ENCODE measurements around the gene TMEM233. TPM values are rescaled to one million over a fixed set of nuclear protein-coding genes. Genes with fewer than 3 reads are reported as not detected.

The TMEM233 gene
- total RNA-seq, 1 donor from 2014 or later, result not detected

DNA sequence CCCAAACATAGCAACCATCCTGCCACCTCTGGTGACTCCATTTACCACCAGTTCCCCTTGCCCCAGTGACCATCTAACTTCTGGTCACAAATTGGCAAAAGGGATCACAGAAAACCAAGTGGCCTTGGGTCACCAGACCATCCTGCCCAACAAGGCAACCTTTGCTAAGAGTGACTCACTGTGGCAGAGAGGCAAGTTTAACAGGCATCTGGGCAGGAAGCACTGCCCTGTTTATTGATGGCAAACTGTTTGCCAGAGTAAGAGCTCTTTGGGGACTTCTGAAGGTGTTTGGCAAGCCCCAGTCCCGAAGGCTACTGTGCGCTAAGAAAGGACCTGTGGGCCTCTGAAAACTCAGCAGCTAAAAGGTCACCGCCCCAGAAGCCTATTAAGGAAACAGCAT is 28.2 kb upstream of the TMEM233 start:
- no peaks in the 10 kb centered on the region for H3K36me3 Mint-ChIP-seq (ENCODE audit: insufficient read depth)
- no peaks in the 10 kb centered on the region for H3K4me1 Mint-ChIP-seq (ENCODE audit: low read depth)
- H3K9me3 Mint-ChIP-seq (ENCODE audit: low read depth), result no peaks in the 10 kb centered on the region
- peaks cover 3% of the 10 kb centered on the region for H3K27me3 Mint-ChIP-seq
- TF ChIP-seq, protein P1, sequence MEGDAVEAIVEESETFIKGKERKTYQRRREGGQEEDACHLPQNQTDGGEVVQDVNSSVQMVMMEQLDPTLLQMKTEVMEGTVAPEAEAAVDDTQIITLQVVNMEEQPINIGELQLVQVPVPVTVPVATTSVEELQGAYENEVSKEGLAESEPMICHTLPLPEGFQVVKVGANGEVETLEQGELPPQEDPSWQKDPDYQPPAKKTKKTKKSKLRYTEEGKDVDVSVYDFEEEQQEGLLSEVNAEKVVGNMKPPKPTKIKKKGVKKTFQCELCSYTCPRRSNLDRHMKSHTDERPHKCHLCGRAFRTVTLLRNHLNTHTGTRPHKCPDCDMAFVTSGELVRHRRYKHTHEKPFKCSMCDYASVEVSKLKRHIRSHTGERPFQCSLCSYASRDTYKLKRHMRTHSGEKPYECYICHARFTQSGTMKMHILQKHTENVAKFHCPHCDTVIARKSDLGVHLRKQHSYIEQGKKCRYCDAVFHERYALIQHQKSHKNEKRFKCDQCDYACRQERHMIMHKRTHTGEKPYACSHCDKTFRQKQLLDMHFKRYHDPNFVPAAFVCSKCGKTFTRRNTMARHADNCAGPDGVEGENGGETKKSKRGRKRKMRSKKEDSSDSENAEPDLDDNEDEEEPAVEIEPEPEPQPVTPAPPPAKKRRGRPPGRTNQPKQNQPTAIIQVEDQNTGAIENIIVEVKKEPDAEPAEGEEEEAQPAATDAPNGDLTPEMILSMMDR (IDR thresholded peaks at IDR 0.05; ENCODE audit: unreplicated experiment), result no peak
- H3K4me3 Mint-ChIP-seq (ENCODE audit: low read depth), result no peak overlapping the region
- no peak for DNase-seq (ENCODE audit: low spot score, unreplicated experiment)
- H3K27ac Mint-ChIP-seq, result no peak overlapping the region

DNA sequence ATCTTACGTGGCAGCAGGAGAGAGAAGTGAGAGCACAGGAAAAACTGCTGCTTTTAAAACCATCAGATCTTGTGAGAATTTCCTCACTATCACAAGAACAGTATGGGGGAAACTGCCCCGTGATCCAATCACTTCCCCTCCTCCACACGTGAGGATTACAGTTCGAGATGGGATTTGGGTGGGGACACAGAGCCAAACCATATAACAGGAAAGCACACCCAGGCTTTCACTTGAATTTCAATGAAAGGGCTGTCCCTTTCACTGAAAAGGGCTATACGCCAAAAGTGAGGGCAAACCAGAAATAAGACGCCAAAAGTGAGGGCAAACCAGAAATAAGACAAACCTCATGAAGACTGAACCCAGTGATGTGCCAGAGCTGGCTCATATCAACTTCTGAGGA is 22.8 kb upstream of the TMEM233 start:
- Mint-ChIP-seq H3K4me1 (ENCODE audit: low read depth) (no peaks in the 10 kb centered on the region), H3K4me3 (ENCODE audit: low read depth) (no peak overlapping the region), H3K27me3 (peaks cover 14% of the 10 kb centered on the region), H3K36me3 (ENCODE audit: insufficient read depth) (no peaks in the 10 kb centered on the region), H3K27ac (no peak overlapping the region), H3K9me3 (ENCODE audit: low read depth) (no peaks in the 10 kb centered on the region)
- no peak for DNase-seq (ENCODE audit: low spot score, unreplicated experiment)
- TF ChIP-seq, protein P1 (IDR thresholded peaks at IDR 0.05; ENCODE audit: unreplicated experiment), result no peak

DNA sequence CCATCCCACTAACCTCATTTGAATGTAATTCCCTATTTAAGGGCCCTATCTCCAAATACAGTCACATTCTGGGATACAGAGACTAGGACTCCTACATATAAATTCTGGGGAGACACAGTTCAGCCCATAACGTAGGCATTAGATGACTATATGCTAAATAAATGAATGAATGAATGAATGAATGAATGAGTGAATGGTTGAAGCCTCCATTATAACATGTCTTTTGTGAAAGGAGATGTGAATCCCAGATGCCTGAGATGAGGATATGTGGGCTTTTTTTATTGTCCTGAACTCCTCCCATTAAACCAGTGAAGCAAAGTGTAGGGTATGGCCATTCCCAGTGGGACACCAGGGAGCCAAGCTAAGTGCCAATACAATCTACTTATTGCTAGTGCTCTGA is 20.5 kb upstream of the TMEM233 start:
- Mint-ChIP-seq H3K9me3 (ENCODE audit: low read depth) (no peaks in the 10 kb centered on the region), H3K27me3 (peaks cover 36% of the 10 kb centered on the region), H3K27ac (no peak overlapping the region), H3K4me1 (ENCODE audit: low read depth) (no peaks in the 10 kb centered on the region), H3K4me3 (ENCODE audit: low read depth) (no peak overlapping the region), H3K36me3 (ENCODE audit: insufficient read depth) (no peaks in the 10 kb centered on the region)
- TF ChIP-seq, protein P1 (IDR thresholded peaks at IDR 0.05; ENCODE audit: unreplicated experiment), result no peak
- no peak for DNase-seq (ENCODE audit: low spot score, unreplicated experiment)

DNA sequence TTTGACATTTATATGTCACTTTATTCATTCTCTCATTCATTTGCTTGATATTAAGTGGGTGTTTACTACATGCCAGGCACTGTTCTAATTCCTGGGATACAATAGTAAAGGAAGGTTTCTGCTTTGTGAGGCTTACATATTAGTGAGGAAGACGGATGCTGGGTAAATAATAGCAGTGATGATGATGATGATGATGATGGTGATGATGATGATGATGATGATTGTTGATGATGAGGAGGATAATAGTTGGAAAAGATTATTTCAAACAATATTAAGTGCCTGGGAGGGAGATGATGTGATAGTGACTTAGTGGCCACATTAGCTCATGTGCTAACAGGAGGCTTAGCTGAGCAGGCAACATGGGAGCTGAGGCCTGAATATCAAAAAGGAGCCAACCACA is 19.3 kb upstream of the TMEM233 start:
- no peak overlapping the region for H3K4me3 Mint-ChIP-seq (ENCODE audit: low read depth)
- no peaks in the 10 kb centered on the region for H3K36me3 Mint-ChIP-seq (ENCODE audit: insufficient read depth)
- no peak for DNase-seq (ENCODE audit: low spot score, unreplicated experiment)
- H3K27ac Mint-ChIP-seq, result no peak overlapping the region
- peaks cover 37% of the 10 kb centered on the region for H3K27me3 Mint-ChIP-seq
- TF ChIP-seq, protein P1 (IDR thresholded peaks at IDR 0.05; ENCODE audit: unreplicated experiment), result no peak
- H3K4me1 Mint-ChIP-seq (ENCODE audit: low read depth), result no peaks in the 10 kb centered on the region
- H3K9me3 Mint-ChIP-seq (ENCODE audit: low read depth), result no peaks in the 10 kb centered on the region

DNA sequence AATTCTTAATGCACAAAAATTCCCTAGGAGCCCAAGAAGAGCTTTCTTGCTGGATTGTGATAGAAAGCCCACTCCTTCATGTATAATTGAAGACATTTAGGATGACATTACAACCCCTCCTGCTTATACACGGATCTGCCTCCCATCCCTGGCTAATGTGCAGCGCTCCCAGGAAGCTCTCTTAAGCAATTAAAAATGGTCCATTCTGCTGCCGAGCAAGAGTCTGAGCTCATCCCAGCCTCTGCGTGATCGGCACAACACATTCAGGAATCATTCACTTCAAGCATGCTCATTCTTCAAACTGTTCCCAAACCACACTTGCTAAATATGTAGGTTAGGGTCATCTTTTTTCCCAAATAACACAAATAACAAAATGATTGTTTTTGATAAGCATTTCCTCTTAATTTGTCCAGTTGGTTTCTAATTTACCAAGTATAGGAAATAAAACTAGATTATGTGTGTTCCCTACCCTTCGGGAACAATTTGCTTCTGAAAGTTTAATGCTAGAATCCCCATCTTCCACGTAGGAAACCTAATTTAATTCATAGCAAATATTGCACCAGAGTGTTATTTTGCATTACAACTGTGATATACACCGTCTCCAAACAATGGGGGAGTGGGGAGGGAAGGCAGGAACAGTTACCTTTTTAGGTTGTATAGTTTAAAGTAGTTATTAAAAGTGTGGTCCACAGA is 17.3 kb upstream of the TMEM233 start:
- Mint-ChIP-seq H3K4me1 (ENCODE audit: low read depth) (no peaks in the 10 kb centered on the region), H3K27ac (no peak overlapping the region), H3K27me3 (peaks cover 32% of the 10 kb centered on the region)

More for the DNA sequence above, 17.3 kb upstream of the TMEM233 start:
- Mint-ChIP-seq H3K4me3 (ENCODE audit: low read depth) (no peak overlapping the region), H3K9me3 (ENCODE audit: low read depth) (no peaks in the 10 kb centered on the region), H3K36me3 (ENCODE audit: insufficient read depth) (no peaks in the 10 kb centered on the region)
- no peak for DNase-seq (ENCODE audit: low spot score, unreplicated experiment)
- TF ChIP-seq, protein P1 (IDR thresholded peaks at IDR 0.05; ENCODE audit: unreplicated experiment), result no peak

All from progenitor cell of endocrine pancreas (in vitro differentiated cells).